HepG2 (cell line): ENCODE measurements around the gene FKBP8. TPM values are rescaled to one million over a fixed set of nuclear protein-coding genes. Genes with fewer than 3 reads are reported as not detected.
A peak's percentile ranks its signal among the peaks of the same experiment; 100 is the strongest.

Source experiments
- ERF ChIP-seq: IDR thresholded peaks from 2 replicates; pipeline ENCODE4 v1.6.1; 2018; ENCODE audit warnings: missing biosample characterization, missing genetic modification reagents
- HNRNPK ChIP-seq: fragments of 200-400 bp; formaldehyde crosslinking; IDR thresholded peaks from 2 replicates; pipeline ENCODE4 v1.6.1; 2018; ENCODE audit warnings: low read length, low read depth, moderate library complexity, mild to moderate bottlenecking; ENCODE audit not compliant: poor library complexity, severe bottlenecking
- HOXD1 ChIP-seq: sonication (generic); formaldehyde crosslinking; IDR thresholded peaks from 2 replicates; pipeline ENCODE4 v1.5.0; 2020; ENCODE audit warnings: missing genetic modification reagents
- MED13 ChIP-seq: sonication (generic); formaldehyde crosslinking; IDR thresholded peaks from 2 replicates; pipeline ENCODE4 v1.5.0; 2020; ENCODE audit warnings: missing genetic modification reagents
- MTA3 ChIP-seq: sonication (generic); formaldehyde crosslinking; IDR thresholded peaks from 2 replicates; pipeline ENCODE4 v1.4.0; 2020; ENCODE audit warnings: missing genetic modification reagents
- RERE ChIP-seq: IDR thresholded peaks from 2 replicates; pipeline ENCODE4 v1.6.1; 2016; ENCODE audit warnings: low read depth, missing genetic modification reagents, missing compliant biosample characterization
- REST ChIP-seq, 2 experiments: IDR thresholded peaks; 2 replicates each; pipeline ENCODE4 v1.6.1; 2011 to 2012; ENCODE audit warnings: low read length in 2 of 2, borderline replicate concordance in 1 of 2, low read depth in 1 of 2, mild to moderate bottlenecking in 1 of 2, moderate library complexity in 1 of 2
- ZBTB43 ChIP-seq: sonication (generic); formaldehyde crosslinking; conservative IDR thresholded peaks from 2 replicates; pipeline ENCODE4 v1.4.0; 2020; ENCODE audit warnings: missing genetic modification reagents
- ZBTB7B ChIP-seq: sonication (generic); formaldehyde crosslinking; IDR thresholded peaks from 2 replicates; pipeline ENCODE4 v1.4.0; 2020; ENCODE audit warnings: missing genetic modification reagents
- ZMYM2 ChIP-seq: sonication (generic); formaldehyde crosslinking; IDR thresholded peaks from 2 replicates; pipeline ENCODE4 v1.8.0; 2022; ENCODE audit warnings: mild to moderate bottlenecking, missing genetic modification reagents
- ZNF12 ChIP-seq: sonication (generic); formaldehyde crosslinking; IDR thresholded peaks from 2 replicates; pipeline ENCODE4 v1.5.0; 2020; ENCODE audit warnings: missing genetic modification reagents
- ZNF333 ChIP-seq: sonication (generic); formaldehyde crosslinking; IDR thresholded peaks from 2 replicates; pipeline ENCODE4 v1.4.0; 2020; ENCODE audit warnings: mild to moderate bottlenecking, missing genetic modification reagents, borderline replicate concordance
- ZNF501 ChIP-seq: sonication (generic); formaldehyde crosslinking; IDR thresholded peaks from 2 replicates; pipeline ENCODE4 v1.5.1; 2020; ENCODE audit warnings: mild to moderate bottlenecking, moderate library complexity, missing genetic modification reagents
- ZNF557 ChIP-seq: sonication (generic); formaldehyde crosslinking; IDR thresholded peaks from 2 replicates; pipeline ENCODE4 v1.4.0; 2020; ENCODE audit warnings: missing genetic modification reagents
- polyA plus RNA-seq, 8 experiments: library from polyadenylated mRNA; depleted of rRNA in 3 of 8; stranded (reverse) in 7 of 8; unstranded in 1 of 8; fragments of >200 nt; fragmentation: Illumina TruSeq in 4 of 8; extraction: Trizol in 4 of 8; gene quantifications; 2 replicates each; pipeline versions ENCODE4 v1.2.1 to v1.2.3, GENCODE V29; 2011 to 2016; ENCODE audit warnings: low read depth in 4 of 8, missing spikeins in 1 of 8, mixed read lengths in 1 of 8; ENCODE audit not compliant: insufficient read depth in 1 of 8
- total RNA-seq, 5 experiments: library from RNA; depleted of rRNA; stranded (reverse); fragments of >200 nt; fragmentation: Illumina TruSeq; extraction: Trizol; gene quantifications; 2 replicates each; pipeline ENCODE4 v1.2.3, GENCODE V29; 2016; ENCODE audit warnings: low read depth in 1 of 5

The FKBP8 gene
- total and polyA plus RNA-seq, 2 of the 13 experiments (the other 11 are each of a cell fraction or from before 2014, with no cell fraction given), result 81.7 to 93.9 TPM

- peak; percentile 96 for TF ChIP-seq RERE
- TF ChIP-seq ZBTB7B (CRISPR knock-in tag), result peak; percentile 98
- peak; percentile 87 for TF ChIP-seq ZNF333
- TF ChIP-seq MED13, result peak; percentile 71; the same call in 1 of the 2 replicates
- peak; percentile 100 for TF ChIP-seq ERF
- TF ChIP-seq ZNF501, result peak; percentile 49
- peak; percentile 93 for TF ChIP-seq ZBTB43 (CRISPR knock-in tag)
- no peak for TF ChIP-seq MTA3
- peak; percentile 84; the same call in 1 of the 2 replicates for TF ChIP-seq ZMYM2 (CRISPR knock-in tag)
- no peak for TF ChIP-seq ZNF557
- TF ChIP-seq ZNF12, result peak; percentile 87
- TF ChIP-seq HNRNPK, result no peak
- TF ChIP-seq HOXD1 (CRISPR knock-in tag), result peak; percentile 94
- peak in 1 of 2 experiments; percentile 83; a peak in 2 of 4 replicates for TF ChIP-seq REST (IDR thresholded peaks at IDR 0.05; ENCODE audit: borderline replicate concordance in 1 of 2, low read depth in 1 of 2, low read length in 2 of 2)
These were observed 28.3 kb downstream of the FKBP8 start (continued) for GRCh38 chr19:18514800-18515682.
